Measurements from ENCODE around the gene KCNK5.

DNA sequence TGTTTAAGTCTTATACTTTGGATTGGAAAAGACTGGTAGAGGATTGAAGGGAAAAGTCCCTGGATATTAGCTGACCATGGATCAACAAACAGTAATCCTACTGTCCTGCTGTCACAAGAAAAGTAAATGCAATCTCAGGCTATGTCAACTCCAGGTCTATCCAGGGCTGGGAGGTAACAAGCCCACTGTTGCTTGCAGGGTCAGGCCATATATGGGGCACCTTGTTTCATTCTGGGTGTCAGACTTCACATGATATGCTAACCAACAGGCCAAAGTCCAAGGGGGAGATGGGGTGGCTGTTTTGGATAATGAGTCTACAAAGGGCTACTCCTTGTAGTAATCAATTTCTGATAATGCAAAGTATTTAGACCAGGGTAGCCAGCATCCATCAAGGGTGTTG is 30.7 kb downstream of the KCNK5 start:
- TF ChIP-seq, protein P1, sequence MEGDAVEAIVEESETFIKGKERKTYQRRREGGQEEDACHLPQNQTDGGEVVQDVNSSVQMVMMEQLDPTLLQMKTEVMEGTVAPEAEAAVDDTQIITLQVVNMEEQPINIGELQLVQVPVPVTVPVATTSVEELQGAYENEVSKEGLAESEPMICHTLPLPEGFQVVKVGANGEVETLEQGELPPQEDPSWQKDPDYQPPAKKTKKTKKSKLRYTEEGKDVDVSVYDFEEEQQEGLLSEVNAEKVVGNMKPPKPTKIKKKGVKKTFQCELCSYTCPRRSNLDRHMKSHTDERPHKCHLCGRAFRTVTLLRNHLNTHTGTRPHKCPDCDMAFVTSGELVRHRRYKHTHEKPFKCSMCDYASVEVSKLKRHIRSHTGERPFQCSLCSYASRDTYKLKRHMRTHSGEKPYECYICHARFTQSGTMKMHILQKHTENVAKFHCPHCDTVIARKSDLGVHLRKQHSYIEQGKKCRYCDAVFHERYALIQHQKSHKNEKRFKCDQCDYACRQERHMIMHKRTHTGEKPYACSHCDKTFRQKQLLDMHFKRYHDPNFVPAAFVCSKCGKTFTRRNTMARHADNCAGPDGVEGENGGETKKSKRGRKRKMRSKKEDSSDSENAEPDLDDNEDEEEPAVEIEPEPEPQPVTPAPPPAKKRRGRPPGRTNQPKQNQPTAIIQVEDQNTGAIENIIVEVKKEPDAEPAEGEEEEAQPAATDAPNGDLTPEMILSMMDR (IDR thresholded peaks at IDR 0.05; ENCODE audit: borderline replicate concordance, extremely low read depth, low read length, poor library complexity, severe bottlenecking) = no peak
- no peak for TF ChIP-seq EZH2 (IDR thresholded peaks at IDR 0.05; ENCODE audit: borderline replicate concordance, low read depth, low read length, severe bottlenecking)
